PFSK-1 (cell line): ENCODE results near the gene RAB9A.

ENCODE experiments used
- FOXP2 ChIP-seq: optimal IDR thresholded peaks from 2 replicates; pipeline ENCODE3; 2011; ENCODE audit warnings: borderline replicate concordance, control low read depth, inconsistent platforms; ENCODE audit not compliant: insufficient read depth; ENCODE audit errors: extremely low read length, extremely low read depth
- POLR2AphosphoS5 ChIP-seq: IDR thresholded peaks from 2 replicates; pipeline ENCODE4 v1.6.1; 2012; ENCODE audit warnings: low read depth, mild to moderate bottlenecking, control low read depth, low read length, moderate library complexity
- SIN3A ChIP-seq: IDR thresholded peaks from 2 replicates; pipeline ENCODE4 v1.6.1; 2012; ENCODE audit warnings: mild to moderate bottlenecking, low read length, moderate library complexity, borderline replicate concordance; ENCODE audit not compliant: insufficient read depth
- TAF1 ChIP-seq: IDR thresholded peaks from 2 replicates; pipeline ENCODE4 v1.6.1; 2012; ENCODE audit warnings: low read length, control low read depth, borderline replicate concordance; ENCODE audit not compliant: insufficient read depth
- TF ChIP-seq, protein P1 (sequence below), 2 experiments: IDR thresholded peaks; 2 replicates each; pipeline versions ENCODE4 v1.6.1 to v1.8.0; 2011 to 2012; ENCODE audit warnings: low read depth in 2 of 2, low read length in 2 of 2, control low read depth in 1 of 2, inconsistent platforms in 1 of 2, mild to moderate bottlenecking in 1 of 2, moderate library complexity in 1 of 2; ENCODE audit not compliant: insufficient read depth in 1 of 2

The RAB9A gene

DNA sequence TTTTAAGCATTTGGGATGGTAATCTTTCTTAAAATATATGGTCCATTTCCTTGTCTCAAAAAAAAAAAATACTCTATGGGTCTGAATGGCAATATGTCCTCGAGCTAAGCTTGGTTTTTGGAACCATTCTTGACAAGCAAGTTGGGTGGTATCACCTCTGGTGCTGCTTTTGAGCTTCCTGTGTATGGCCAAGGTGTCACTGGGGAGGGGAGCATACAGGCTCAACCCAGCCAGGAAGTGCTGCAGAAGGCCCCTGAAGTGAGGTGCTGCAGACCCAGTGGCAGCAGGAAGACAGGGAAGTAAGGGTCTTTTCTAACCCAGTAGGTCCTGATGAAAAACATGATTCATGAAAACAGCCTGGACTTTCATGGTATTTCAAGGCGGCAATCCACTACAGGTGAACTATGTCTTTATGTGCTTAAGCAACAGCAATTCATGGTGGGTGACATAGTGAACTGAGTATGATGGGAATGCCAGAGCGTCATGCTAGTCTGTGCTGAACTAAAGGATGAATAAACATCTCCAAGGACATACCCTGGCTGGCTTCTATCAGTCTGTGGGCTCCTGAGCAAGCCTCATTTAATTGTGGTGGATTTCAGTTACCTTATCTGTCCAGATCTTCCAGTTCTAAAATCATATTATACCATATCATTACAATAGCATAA, 30.4 kb downstream of the RAB9A start:
- TF ChIP-seq TAF1 (no peak), POLR2AphosphoS5 (no peak), SIN3A (no peak), FOXP2 (no peak)
- TF ChIP-seq, protein P1, sequence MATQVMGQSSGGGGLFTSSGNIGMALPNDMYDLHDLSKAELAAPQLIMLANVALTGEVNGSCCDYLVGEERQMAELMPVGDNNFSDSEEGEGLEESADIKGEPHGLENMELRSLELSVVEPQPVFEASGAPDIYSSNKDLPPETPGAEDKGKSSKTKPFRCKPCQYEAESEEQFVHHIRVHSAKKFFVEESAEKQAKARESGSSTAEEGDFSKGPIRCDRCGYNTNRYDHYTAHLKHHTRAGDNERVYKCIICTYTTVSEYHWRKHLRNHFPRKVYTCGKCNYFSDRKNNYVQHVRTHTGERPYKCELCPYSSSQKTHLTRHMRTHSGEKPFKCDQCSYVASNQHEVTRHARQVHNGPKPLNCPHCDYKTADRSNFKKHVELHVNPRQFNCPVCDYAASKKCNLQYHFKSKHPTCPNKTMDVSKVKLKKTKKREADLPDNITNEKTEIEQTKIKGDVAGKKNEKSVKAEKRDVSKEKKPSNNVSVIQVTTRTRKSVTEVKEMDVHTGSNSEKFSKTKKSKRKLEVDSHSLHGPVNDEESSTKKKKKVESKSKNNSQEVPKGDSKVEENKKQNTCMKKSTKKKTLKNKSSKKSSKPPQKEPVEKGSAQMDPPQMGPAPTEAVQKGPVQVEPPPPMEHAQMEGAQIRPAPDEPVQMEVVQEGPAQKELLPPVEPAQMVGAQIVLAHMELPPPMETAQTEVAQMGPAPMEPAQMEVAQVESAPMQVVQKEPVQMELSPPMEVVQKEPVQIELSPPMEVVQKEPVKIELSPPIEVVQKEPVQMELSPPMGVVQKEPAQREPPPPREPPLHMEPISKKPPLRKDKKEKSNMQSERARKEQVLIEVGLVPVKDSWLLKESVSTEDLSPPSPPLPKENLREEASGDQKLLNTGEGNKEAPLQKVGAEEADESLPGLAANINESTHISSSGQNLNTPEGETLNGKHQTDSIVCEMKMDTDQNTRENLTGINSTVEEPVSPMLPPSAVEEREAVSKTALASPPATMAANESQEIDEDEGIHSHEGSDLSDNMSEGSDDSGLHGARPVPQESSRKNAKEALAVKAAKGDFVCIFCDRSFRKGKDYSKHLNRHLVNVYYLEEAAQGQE (IDR thresholded peaks at IDR 0.05; ENCODE audit: insufficient read depth in 1 of 2, low read depth in 2 of 2, low read length in 2 of 2): no peak

DNA sequence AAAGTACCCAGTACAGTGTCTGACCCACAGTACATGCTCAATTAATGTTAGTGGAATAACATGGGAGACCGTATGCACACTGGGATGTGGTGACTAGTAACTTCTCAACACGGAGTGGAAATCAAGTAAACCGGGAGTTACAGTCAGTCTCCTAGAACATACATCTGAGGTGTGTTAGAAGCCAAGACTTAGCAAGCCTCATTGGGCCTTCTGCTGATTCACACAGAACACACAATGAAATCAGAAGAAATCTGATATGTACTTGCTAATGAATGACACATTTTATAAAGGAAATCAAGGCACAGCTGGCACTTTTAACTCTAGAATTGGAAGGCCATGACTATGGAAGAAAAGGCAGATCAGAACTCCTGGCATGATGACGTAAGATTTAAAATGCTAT, 32.4 kb downstream of the RAB9A start:
- TF ChIP-seq POLR2AphosphoS5 (no peak), SIN3A (no peak), FOXP2 (no peak), TAF1 (no peak)
- TF ChIP-seq, protein P1 (IDR thresholded peaks at IDR 0.05; ENCODE audit: insufficient read depth in 1 of 2, low read depth in 2 of 2, low read length in 2 of 2): no peak

DNA sequence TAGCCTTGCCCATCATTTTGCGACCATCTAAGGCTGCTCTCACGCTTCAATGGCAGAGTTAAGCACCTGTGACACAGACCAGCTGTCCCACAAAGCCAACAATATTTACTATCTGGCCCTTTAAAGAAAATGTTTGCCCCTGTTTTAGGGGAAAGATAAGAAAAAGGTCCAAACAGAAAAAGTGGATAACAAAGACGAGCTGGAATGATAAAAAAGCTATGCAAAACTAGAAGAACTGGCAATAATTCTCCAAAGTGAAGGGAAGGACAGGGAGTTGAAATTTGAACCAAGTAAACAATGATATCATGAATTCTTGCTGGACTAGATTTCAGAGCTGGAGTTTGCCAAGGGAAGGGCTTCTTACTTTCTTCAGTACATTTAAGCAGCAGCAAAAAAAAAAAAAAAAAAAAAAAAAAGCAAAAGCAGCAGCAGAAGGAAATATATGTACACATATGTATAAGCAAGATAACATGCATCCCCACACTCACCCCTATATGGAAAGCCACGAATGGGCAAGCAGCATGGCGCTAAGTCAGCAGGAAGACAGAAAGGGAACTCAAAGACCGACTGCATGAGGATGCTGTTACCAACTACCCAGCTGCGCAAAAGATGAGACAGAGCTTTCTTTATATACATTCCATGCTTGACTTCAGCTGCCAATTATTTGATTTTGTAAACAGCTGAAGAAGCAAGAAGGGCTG, 33.0 kb downstream of the RAB9A start:
- no peak for TF ChIP-seq POLR2AphosphoS5
- TF ChIP-seq SIN3A: no peak
- TF ChIP-seq TAF1: no peak
- TF ChIP-seq, protein P1 (IDR thresholded peaks at IDR 0.05; ENCODE audit: insufficient read depth in 1 of 2, low read depth in 2 of 2, low read length in 2 of 2): no peak
- TF ChIP-seq FOXP2: no peak

DNA sequence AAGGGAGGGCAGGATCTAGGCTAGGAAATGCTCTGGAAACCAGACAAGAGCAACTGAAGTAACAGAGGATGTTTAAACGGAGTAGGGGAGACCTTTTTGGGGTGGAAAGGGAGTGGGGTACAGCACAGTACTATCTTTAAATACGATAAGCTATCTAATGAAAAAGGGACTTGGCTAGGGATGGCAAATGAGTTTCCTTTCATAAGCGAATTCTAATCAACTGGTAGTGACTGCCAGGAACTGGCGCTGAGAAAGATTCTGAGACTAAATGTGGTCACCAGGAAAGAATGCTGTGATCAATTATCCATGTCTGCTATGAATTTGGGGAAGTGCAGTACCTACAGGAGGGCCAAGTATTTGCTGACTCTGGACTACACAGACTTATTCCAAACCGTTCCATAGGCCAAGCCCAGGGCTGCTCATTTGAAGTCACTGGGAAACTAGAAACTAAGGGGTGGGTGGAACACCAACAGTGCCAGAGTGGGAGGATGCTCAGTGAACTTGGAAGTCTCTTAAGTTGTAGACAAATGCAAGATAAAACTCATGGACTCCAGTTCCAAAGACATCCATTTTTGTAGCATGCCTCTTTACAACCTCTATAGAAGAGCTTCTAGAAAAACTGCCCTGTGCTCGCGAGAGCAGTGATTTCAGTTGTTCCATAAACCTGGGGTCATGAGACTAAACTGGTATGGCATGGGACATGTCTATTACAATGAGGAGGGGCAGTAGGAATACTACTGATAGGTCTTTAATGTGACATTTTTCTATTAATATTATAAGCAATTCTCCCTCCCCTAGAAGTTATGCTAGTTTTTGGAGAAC, 43.5 kb downstream of the RAB9A start:
- no peak for TF ChIP-seq SIN3A
- TF ChIP-seq FOXP2: no peak
- TF ChIP-seq TAF1: no peak
- no peak for TF ChIP-seq POLR2AphosphoS5

DNA sequence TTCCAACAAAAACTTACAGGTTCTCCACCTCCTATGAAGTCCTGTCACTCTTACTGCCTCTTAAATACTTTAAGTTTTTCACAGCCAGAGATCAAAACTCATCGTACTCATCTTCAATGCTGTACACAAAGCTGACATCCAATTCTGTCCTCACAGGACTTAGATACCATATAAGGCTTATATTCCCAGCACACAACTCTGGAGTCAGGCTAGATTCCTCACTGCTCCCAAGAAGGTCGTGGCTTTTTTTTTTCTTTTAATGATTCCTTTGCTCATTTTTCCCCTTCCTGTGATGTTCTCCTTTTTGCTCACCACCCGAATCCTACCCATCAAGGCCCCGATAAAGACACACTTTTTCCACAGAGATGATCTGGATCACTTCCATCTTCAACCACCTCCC, 44.6 kb downstream of the RAB9A start:
- no peak for TF ChIP-seq TAF1
- TF ChIP-seq SIN3A: no peak
- no peak for TF ChIP-seq FOXP2
- no peak for TF ChIP-seq POLR2AphosphoS5
- TF ChIP-seq, protein P1 (IDR thresholded peaks at IDR 0.05; ENCODE audit: insufficient read depth in 1 of 2, low read depth in 2 of 2, low read length in 2 of 2): no peak
